GM15510 (cell line): Measurements from ENCODE around the gene LRRC4C.

Experiments used
- POLR2A ChIP-seq: IDR thresholded peaks from 3 replicates; pipeline ENCODE4 v1.6.1; 2011; ENCODE audit warnings: borderline replicate concordance; ENCODE audit not compliant: insufficient read length; ENCODE audit errors: extremely low read depth

Gene LRRC4C

DNA sequence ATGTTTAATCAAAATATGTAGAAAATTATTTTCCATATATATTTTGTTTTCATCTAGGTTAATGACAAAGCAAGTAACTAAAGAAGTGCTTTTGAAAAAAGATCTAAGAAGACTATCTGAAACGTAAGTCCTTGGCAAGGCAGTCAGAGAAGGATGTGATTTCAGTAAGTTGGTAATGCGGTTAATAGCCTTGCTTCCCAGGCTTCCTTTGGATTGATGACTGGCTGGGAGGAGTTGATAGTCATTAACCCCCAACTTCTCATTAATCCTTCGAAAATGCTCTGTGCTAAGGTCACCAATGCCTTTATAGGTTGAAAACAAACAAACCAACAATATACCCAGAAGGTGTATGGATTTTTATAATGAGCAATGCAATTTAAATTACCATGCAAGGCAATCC is 1326.5 kb downstream of the LRRC4C start:
- TF ChIP-seq POLR2A: no peak

- TF ChIP-seq POLR2A: no peak
Measured at GRCh38 chr11:40130427-40130826, 1329.0 kb downstream of the LRRC4C start.

DNA sequence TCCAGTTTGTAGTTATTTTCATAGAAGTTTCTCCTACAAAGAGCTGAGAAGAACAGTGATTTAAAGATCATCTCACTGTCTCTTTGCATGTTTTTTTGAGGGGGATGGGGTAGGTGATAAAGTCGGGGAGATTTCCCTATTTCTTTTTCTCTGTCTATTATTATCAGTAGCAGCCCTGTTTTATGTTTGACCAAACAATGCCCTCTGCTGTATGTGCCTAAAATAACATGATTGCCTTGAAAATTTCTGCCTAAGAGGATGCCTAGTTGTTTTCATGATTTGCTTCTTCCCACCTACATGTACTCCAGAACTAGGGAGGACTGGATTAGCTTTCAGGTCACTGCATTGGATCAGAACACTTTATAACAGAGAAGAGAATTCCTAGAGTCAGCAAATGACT is 1330.2 kb downstream of the LRRC4C start:
- TF ChIP-seq POLR2A: no peak

- no peak for TF ChIP-seq POLR2A
Measured at GRCh38 chr11:40125054-40125453, 1334.4 kb downstream of the LRRC4C start.

GRCh38 chr11:40119661-40120060 is 1339.8 kb downstream of the LRRC4C start:
- no peak for TF ChIP-seq POLR2A

- TF ChIP-seq POLR2A: no peak
Measured at GRCh38 chr11:40118780-40119179, 1340.7 kb downstream of the LRRC4C start.

GRCh38 chr11:40118026-40118425 is 1341.4 kb downstream of the LRRC4C start:
- no peak for TF ChIP-seq POLR2A

DNA sequence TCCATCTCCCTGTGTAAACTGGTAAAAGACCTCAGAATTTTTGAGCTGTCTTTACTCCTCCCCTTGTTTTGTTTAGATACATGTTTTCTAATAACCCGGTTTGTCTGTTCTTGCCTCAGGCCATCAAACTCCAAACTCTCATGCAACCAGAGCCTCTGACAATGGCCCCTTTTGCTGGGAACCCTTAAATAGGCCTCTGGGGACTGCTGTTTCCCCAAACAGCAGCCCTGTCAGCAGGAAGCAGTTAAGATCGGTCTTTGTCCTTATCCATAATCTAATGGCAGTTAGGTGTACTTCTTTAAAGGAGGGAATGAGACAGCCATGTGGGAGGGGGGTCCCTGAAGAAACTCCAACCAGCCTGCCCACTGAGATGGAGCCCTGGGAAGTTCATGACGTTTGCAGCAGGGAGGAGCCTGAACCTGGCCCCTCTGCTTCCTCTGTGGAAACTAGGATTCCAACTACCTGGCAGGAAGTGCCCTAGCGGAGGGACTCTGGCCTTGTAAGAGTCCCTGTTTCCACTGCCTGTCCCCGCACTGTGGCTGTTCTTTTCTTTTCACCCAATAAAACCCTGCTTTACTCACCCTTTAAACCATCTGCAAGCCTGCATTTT is 1354.4 kb downstream of the LRRC4C start:
- TF ChIP-seq POLR2A: no peak

DNA sequence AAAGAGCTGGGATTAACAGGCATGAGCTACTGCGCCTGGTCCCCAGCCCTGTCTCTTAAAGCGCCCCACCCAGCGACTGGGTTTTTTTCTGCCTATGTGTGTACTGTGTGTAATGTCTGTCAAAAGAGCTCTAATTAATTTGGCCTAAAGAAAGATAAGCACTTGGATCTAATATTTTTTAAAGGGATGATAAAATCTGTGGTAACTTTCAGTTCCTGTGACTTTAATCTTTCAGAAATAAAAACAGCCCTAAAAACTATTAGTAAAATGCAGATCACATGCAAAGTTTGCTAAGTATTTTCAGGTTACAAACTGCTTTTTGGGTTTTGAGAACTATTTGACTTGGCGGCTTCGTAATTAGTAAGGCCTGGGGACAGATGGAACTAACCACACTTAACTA is 1358.7 kb downstream of the LRRC4C start:
- no peak for TF ChIP-seq POLR2A

GRCh38 chr11:40100162-40100553 is 1359.3 kb downstream of the LRRC4C start:
- TF ChIP-seq POLR2A: no peak

DNA sequence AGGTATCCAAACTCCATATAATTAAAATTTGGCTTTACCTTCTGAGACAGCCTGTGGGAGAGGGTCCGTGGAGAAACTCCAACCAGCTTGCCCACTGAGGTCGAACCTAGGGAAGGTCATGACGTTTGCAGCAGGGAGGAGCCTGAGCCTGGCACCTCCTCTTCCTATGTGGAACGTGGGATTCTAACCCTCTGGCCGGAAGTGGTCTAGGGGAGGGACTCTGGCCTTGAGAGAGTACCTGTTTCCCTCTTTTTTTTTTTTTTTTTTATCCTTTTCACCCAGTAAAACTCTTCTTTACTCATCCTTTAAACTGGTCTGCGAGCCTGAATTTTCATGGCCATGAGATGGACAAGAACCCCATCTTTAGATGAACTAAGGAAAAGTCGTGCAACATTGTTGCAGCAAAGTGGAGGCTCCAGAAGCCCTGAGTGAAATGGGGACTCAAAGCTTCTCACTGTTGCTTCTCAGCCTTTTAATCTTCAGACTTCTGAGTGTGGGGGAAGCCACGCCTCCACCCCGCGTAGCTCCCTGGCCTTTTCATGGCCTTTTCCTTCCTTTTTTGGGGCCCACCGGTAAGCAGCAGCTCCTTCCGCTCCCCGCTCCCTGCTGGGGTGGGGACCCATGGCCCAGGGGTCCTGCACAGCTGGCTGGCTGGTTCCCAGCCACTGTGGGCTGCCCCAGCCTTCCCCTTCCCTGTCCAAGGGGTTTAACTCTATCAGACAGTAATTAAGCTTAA is 1359.9 kb downstream of the LRRC4C start:
- no peak for TF ChIP-seq POLR2A

DNA sequence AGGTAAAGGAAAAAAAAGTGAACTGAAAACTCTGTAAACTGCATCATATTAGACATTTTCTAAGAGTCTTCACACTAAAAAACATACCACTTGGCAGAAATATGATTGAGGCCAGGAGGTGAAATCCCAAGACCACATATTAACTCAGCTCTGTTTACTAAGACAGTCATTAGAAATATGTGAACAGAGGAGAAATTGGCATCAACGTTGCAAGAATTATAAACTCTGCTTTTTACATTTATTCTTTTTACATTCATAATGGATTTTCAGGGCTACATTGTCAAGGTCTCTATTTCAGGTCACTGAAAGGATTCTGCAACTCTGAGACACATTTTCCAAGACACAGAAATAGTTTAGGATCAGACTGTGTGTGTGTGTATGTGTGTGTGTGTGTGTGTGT is 1364.0 kb downstream of the LRRC4C start:
- TF ChIP-seq POLR2A: no peak

DNA sequence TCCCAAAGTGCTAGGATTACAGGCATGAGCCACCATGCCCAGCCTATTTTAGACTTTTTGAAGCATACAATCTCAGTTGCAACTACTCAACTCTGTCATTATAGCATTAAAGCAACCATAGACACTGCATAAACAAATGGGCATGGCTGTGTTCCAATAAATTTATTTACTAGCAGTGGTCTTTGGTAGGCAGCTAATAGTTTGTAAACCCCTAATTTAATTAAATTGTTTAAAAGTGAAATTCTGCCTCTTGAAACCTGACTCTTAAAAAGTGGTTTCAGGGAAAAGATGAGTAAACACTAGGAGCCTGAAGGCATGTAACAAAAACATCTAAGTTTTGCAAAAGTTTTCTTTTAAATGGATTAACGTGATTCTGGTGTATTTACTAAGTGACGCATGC is 1364.5 kb downstream of the LRRC4C start:
- no peak for TF ChIP-seq POLR2A

DNA sequence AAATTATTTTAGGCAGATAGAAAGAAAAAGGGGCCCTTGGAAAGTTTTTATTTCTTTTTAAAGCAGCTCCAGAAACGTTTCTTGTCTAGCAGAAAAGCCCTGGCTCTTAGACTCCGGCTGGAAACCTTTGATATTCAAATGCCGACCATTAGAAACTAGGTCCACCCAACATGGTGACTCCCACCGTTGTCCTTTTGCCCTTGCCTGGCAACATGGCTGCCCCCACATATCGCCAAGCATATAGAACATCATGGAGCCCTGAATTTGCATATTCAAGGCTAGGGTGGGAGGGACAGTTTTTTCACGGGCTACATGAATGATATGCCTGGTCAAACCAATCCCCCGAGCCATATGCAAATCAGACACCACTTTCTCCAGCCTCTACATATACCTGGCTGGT is 1379.0 kb downstream of the LRRC4C start:
- TF ChIP-seq POLR2A: no peak
